Suprapubic skin (tissue), 4 donors: ENCODE measurements around the gene ARHGAP40. TPM values are rescaled to one million over a fixed set of nuclear protein-coding genes. Genes with fewer than 3 reads are reported as not detected.

Source experiments
- DNase-seq, 2 donors: peaks; one replicate each; pipeline ENCODE4 v3.0.0-alpha.2; 2019; ENCODE audit warnings: low spot score in 2 of 2
- H3K27ac ChIP-seq: fragments of 200-600 bp; sonication (generic); one replicate; pipeline ENCODE4 v1.5.1; 2019
- H3K27me3 ChIP-seq: fragments of 200-600 bp; sonication (generic); one replicate; pipeline ENCODE4 v1.5.1; 2019
- H3K36me3 ChIP-seq: fragments of 200-600 bp; sonication (generic); one replicate; pipeline ENCODE4 v1.5.1; 2019
- H3K4me1 ChIP-seq: fragments of 200-600 bp; sonication (generic); one replicate; pipeline ENCODE4 v1.5.1; 2019
- H3K4me3 ChIP-seq: fragments of 200-600 bp; sonication (generic); one replicate; pipeline ENCODE4 v1.5.1; 2019; ENCODE audit warnings: mild to moderate bottlenecking
- H3K9me3 ChIP-seq: fragments of 200-600 bp; sonication (generic); one replicate; pipeline ENCODE4 v1.5.1; 2019
- CTCF ChIP-seq, 2 donors: fragments of 200-600 bp in 1 of 2; fragments of 450-650 bp in 1 of 2; sonication (generic) in 1 of 2; IDR thresholded peaks; one replicate each; pipeline ENCODE4 v1.5.1; 2016 to 2019; ENCODE audit warnings: antibody characterized with exemption in 2 of 2, mild to moderate bottlenecking in 1 of 2, moderate library complexity in 1 of 2
- EP300 ChIP-seq: sonication (generic); formaldehyde crosslinking; IDR thresholded peaks from one replicate; pipeline ENCODE4 v1.6.1; 2017; ENCODE audit warnings: antibody characterized with exemption
- POLR2A ChIP-seq, 2 donors: fragments of 450-650 bp; IDR thresholded peaks; one replicate each; pipeline ENCODE4 v1.6.1; 2017; ENCODE audit warnings: antibody characterized with exemption in 2 of 2, mild to moderate bottlenecking in 2 of 2, moderate library complexity in 2 of 2
- POLR2AphosphoS5 ChIP-seq, 3 donors: sonication (generic); formaldehyde crosslinking; IDR thresholded peaks; one replicate each; pipeline ENCODE4 v1.6.1; 2017; ENCODE audit warnings: antibody characterized with exemption in 3 of 3
- WGBS: methylation state at CpG from one replicate; pipeline ENCODE4 v1.1.5; 2018; 5-methylcytosine and 5-hydroxymethylcytosine counted together
- total RNA-seq, 4 donors: library from RNA; depleted of rRNA; stranded (reverse); fragments of >200 nt; gene quantifications; one replicate each; pipeline ENCODE4 v1.1.0, GENCODE V29; 2016

ARHGAP40 gene
- total RNA-seq, 4 donors from 2014 or later = 30.2 to 139 (median 74.5) TPM

- Histone ChIP-seq H3K27me3 (peaks cover 66% of the 10 kb centered on the region), H3K4me3 (no peak overlapping the region), H3K36me3 (no peaks in the 10 kb centered on the region), H3K9me3 (no peaks in the 10 kb centered on the region), H3K4me1 (no peaks in the 10 kb centered on the region), H3K27ac (no peak overlapping the region)
- TF ChIP-seq POLR2A (IDR thresholded peaks at IDR 0.05) = no peak
- no peak for TF ChIP-seq CTCF (IDR thresholded peaks at IDR 0.05)
- no peak for TF ChIP-seq EP300
- TF ChIP-seq POLR2AphosphoS5 (IDR thresholded peaks at IDR 0.05) = no peak
- 68% methylated on average over 10 of the region's 11 CpGs for WGBS
- DNase-seq = no peak
Measured at GRCh38 chr20:38665506-38666285, 64.1 kb downstream of the ARHGAP40 start.

- no peak overlapping the region for H3K4me3 ChIP-seq
- peaks cover 83% of the 10 kb centered on the region for H3K27me3 ChIP-seq
- WGBS = 73% methylated on average over 6 of the region's 6 CpGs
- no peak for TF ChIP-seq POLR2A (IDR thresholded peaks at IDR 0.05)
- no peak for TF ChIP-seq EP300
- TF ChIP-seq CTCF (IDR thresholded peaks at IDR 0.05) = no peak
- no peak for TF ChIP-seq POLR2AphosphoS5 (IDR thresholded peaks at IDR 0.05)
- H3K9me3 ChIP-seq = no peaks in the 10 kb centered on the region
- no peaks in the 10 kb centered on the region for H3K36me3 ChIP-seq
- H3K27ac ChIP-seq = no peak overlapping the region
- no peaks in the 10 kb centered on the region for H3K4me1 ChIP-seq
- no peak for DNase-seq
Measured at GRCh38 chr20:38667417-38667956, 65.9 kb downstream of the ARHGAP40 start.

GRCh38 chr20:38669688-38670087 is 68.1 kb downstream of the ARHGAP40 start:
- Histone ChIP-seq H3K4me3 (no peak overlapping the region), H3K27me3 (peaks cover 90% of the 10 kb centered on the region), H3K36me3 (no peaks in the 10 kb centered on the region), H3K4me1 (peaks cover 13% of the 10 kb centered on the region), H3K27ac (no peak overlapping the region), H3K9me3 (no peaks in the 10 kb centered on the region)
- TF ChIP-seq EP300 = no peak
- TF ChIP-seq POLR2AphosphoS5 (IDR thresholded peaks at IDR 0.05) = no peak
- TF ChIP-seq CTCF (IDR thresholded peaks at IDR 0.05) = no peak
- no peak for TF ChIP-seq POLR2A (IDR thresholded peaks at IDR 0.05)
- DNase-seq = no peak

GRCh38 chr20:38670786-38671185 is 69.2 kb downstream of the ARHGAP40 start:
- Histone ChIP-seq H3K27ac (no peak overlapping the region), H3K4me3 (no peak overlapping the region), H3K4me1 (peaks cover 13% of the 10 kb centered on the region), H3K9me3 (no peaks in the 10 kb centered on the region), H3K36me3 (no peaks in the 10 kb centered on the region), H3K27me3 (peaks cover 88% of the 10 kb centered on the region)
- no peak for TF ChIP-seq POLR2A (IDR thresholded peaks at IDR 0.05)
- no peak for TF ChIP-seq POLR2AphosphoS5 (IDR thresholded peaks at IDR 0.05)
- no peak for TF ChIP-seq EP300
- DNase-seq = no peak
- 80% methylated on average over 3 of the region's 3 CpGs for WGBS

GRCh38 chr20:38671186-38671585 is 69.6 kb downstream of the ARHGAP40 start:
- TF ChIP-seq POLR2A (IDR thresholded peaks at IDR 0.05) (no peak), POLR2AphosphoS5 (IDR thresholded peaks at IDR 0.05) (no peak), EP300 (no peak), CTCF (IDR thresholded peaks at IDR 0.05) (no peak)
- Histone ChIP-seq H3K36me3 (no peaks in the 10 kb centered on the region), H3K27ac (no peak overlapping the region), H3K9me3 (no peaks in the 10 kb centered on the region), H3K4me1 (peaks cover 13% of the 10 kb centered on the region), H3K4me3 (no peak overlapping the region), H3K27me3 (peaks cover 84% of the 10 kb centered on the region)
- WGBS = 15% methylated on average over 6 of the region's 6 CpGs
- no peak for DNase-seq
